ENCODE results near the gene LCORL. TPM values are rescaled to one million over a fixed set of nuclear protein-coding genes. Genes with fewer than 3 reads are reported as not detected.

The LCORL gene
- total and polyA plus RNA-seq, 2 of the 4 experiments (the other 2 are of a cell fraction), result 2.1 to 5.0 TPM

DNA sequence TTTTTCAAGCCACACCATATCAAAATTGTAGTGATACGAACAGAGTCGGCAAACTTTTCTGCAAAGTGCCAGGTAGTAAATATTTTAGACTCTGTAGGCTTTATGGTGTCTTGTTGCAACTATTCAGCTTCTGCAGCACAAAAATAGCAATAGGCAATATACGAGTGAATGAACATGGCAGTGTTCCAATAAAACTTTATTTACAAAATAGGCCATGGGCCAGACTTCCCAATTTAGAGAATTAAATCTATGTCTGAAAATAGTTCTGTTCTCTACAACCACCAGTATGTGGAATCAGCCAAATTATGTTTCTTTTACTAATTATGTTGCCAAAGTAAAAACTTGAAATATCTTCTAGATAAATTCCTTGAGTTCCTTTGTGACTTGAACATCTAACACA lies 154.3 kb downstream of the LCORL start:
- Histone ChIP-seq H3K4me2 (ENCODE audit: low read depth, low read length) (no peak overlapping the region), H3K14ac (replicated peaks; ENCODE audit: low read depth, low read length) (no peak overlapping the region), H3K23ac (ENCODE audit: low read depth, low read length) (no peak overlapping the region), H3K4me1 (ENCODE audit: control insufficient read depth, insufficient read depth, low read length) (peaks cover 2% of the 10 kb centered on the region; the same call in 1 of the 2 replicates), H2BK120ac (ENCODE audit: low read depth, low read length) (no peak overlapping the region), H3K9me3 (ENCODE audit: control insufficient read depth, insufficient read depth, low read length) (no peaks in the 10 kb centered on the region), H3K9me1 (ENCODE audit: insufficient read depth, low read length) (no peaks in the 10 kb centered on the region), H3K36me3 (ENCODE audit: control insufficient read depth, insufficient read depth, low read length) (no peaks in the 10 kb centered on the region), H3K9ac (ENCODE audit: low read depth, low read length) (no peak overlapping the region), H2AFZ (replicated peaks; ENCODE audit: low read length, poor library complexity) (no peak overlapping the region), H4K91ac (ENCODE audit: insufficient read depth, low read depth, low read length) (no peak overlapping the region), H4K20me1 (ENCODE audit: insufficient read depth, low read length) (no peaks in the 10 kb centered on the region), H3K4ac (ENCODE audit: low read depth, low read length) (no peak overlapping the region), H2BK5ac (ENCODE audit: low read depth, low read length, poor library complexity, severe bottlenecking) (no peak overlapping the region), H3K4me3 (ENCODE audit: insufficient read depth, low read depth, low read length) (no peak overlapping the region), H3K27me3 (ENCODE audit: control insufficient read depth, insufficient read depth, low read length) (no peaks in the 10 kb centered on the region), H3K56ac (ENCODE audit: extremely low read depth, insufficient read depth, low read length) (no peak overlapping the region), H4K5ac (ENCODE audit: low read depth, low read length) (no peak overlapping the region), H4K8ac (ENCODE audit: low read depth in 2 of 2, low read length in 2 of 2) (no peak overlapping the region), H2AK9ac (replicated peaks; ENCODE audit: low read depth, low read length, poor library complexity) (no peak overlapping the region), H3K18ac (ENCODE audit: low read depth, low read length) (no peak overlapping the region), H2BK15ac (ENCODE audit: low read depth, low read length) (no peak overlapping the region), H2BK20ac (ENCODE audit: low read depth, low read length) (no peak overlapping the region), H2AK5ac (ENCODE audit: low read depth, low read length) (no peak overlapping the region), H3K79me1 (ENCODE audit: low read depth in 1 of 2, low read length in 2 of 2) (no peaks in the 10 kb centered on the region; a peak in 1 of 4 replicates), H3K27ac (ENCODE audit: insufficient read depth, low read length) (no peak overlapping the region)
- intact Hi-C loops (cut with micrococcal nuclease), result no loop called here
- dilution Hi-C loops (cut with HindIII; ENCODE audit: low sequenced_read_pairs, unreplicated experiment), result no loop called here
- ATAC-seq (ENCODE audit: low read depth) (no peak), DNase-seq (no peak)
- no TSS peak for BruUV-seq (replicated peaks)
- in situ Hi-C loops (cut with MboI; ENCODE audit: low sequenced_read_pairs), result no loop called here
- TF ChIP-seq MAFK (IDR thresholded peaks at IDR 0.05; ENCODE audit: low read depth, low read length), result no peak
- no peak for TF ChIP-seq MAZ (IDR thresholded peaks at IDR 0.05; ENCODE audit: borderline replicate concordance, low read depth, low read length)
- TF ChIP-seq, protein P1, sequence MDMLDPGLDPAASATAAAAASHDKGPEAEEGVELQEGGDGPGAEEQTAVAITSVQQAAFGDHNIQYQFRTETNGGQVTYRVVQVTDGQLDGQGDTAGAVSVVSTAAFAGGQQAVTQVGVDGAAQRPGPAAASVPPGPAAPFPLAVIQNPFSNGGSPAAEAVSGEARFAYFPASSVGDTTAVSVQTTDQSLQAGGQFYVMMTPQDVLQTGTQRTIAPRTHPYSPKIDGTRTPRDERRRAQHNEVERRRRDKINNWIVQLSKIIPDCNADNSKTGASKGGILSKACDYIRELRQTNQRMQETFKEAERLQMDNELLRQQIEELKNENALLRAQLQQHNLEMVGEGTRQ (IDR thresholded peaks at IDR 0.05; ENCODE audit: low read depth, low read length), result no peak
- TF ChIP-seq SMC3 (IDR thresholded peaks at IDR 0.05; ENCODE audit: low read depth, low read length), result no peak
- no peak for TF ChIP-seq POLR2A (IDR thresholded peaks at IDR 0.05; ENCODE audit: low read depth, low read length)
- no peak for TF ChIP-seq RCOR1 (IDR thresholded peaks at IDR 0.05; ENCODE audit: insufficient replicate concordance, low read length)
- no peak for TF ChIP-seq RFX5 (IDR thresholded peaks at IDR 0.05; ENCODE audit: low read depth, low read length)
- no peak for TF ChIP-seq RAD21 (IDR thresholded peaks at IDR 0.05; ENCODE audit: low read length)
- TF ChIP-seq MXI1 (IDR thresholded peaks at IDR 0.05; ENCODE audit: borderline replicate concordance, low read depth, low read length), result no peak
- no peak for TF ChIP-seq BHLHE40 (IDR thresholded peaks at IDR 0.05; ENCODE audit: low read depth, low read length)
- CTCF ChIA-PET, result no interaction called here
- no CpG with 5 or more reads among the region's 3 CpGs for WGBS, 2 experiments (ENCODE audit: extremely low coverage in 2 of 2, insufficient read length in 1 of 2)
- POLR2A ChIA-PET (ENCODE audit: unreplicated experiment), result no interaction called here
